ENCODE measurements around the gene GOLGA6L2. TPM values are rescaled to one million over a fixed set of nuclear protein-coding genes. Genes with fewer than 3 reads are reported as not detected.

Gene GOLGA6L2
- total RNA-seq, 1 donor from 2014 or later: not detected

DNA sequence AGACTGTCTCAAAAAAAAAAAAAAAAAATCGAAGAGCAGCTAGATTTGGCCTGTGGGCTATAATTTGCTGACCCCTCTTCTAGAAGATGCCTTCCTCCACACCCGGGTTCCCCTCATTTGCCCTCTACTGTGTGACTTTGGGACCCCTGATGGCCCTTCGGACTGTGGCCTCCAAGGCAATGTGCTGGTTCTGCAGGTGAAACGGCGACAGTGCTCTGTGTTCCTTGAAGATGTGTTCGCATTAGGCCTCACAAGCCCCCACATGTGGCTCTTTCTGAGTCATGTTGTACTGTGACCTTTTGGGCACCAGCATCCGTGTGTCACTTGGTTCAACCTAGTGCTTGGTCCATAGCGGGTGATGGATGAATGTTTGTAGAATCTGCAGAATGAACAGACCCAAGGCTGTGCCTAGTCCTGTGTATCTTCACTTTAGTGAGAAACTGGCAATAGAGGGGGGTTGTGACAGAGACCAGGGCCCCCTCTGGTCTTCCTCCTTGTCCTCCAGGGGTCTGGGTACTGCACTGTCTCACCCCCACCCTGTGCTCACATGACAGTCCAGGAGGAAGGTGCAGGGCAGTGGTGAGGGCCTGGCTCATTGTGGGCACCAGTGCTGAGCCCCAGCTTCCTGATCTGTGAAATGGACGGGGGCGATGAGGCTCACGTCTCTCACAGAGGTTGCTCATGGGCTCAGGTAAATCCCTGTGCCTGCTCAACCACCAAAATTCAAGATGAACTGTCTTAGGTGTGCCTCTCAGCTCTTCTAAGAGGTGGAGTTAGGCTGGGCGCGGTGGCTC lies 22.7 kb downstream of the GOLGA6L2 start:
- H3K9me3 Mint-ChIP-seq: no peaks in the 10 kb centered on the region
- no peaks in the 10 kb centered on the region for H3K4me1 Mint-ChIP-seq
- DNase-seq (ENCODE audit: low spot score in 2 of 2, unreplicated experiment in 2 of 2): no peak
- no peak overlapping the region for H3K4me3 Mint-ChIP-seq
- H3K27me3 Mint-ChIP-seq (ENCODE audit: low read depth): no peaks in the 10 kb centered on the region
- no peaks in the 10 kb centered on the region for H3K36me3 Mint-ChIP-seq
- H3K27ac Mint-ChIP-seq: no peak overlapping the region
- TF ChIP-seq, protein P1, sequence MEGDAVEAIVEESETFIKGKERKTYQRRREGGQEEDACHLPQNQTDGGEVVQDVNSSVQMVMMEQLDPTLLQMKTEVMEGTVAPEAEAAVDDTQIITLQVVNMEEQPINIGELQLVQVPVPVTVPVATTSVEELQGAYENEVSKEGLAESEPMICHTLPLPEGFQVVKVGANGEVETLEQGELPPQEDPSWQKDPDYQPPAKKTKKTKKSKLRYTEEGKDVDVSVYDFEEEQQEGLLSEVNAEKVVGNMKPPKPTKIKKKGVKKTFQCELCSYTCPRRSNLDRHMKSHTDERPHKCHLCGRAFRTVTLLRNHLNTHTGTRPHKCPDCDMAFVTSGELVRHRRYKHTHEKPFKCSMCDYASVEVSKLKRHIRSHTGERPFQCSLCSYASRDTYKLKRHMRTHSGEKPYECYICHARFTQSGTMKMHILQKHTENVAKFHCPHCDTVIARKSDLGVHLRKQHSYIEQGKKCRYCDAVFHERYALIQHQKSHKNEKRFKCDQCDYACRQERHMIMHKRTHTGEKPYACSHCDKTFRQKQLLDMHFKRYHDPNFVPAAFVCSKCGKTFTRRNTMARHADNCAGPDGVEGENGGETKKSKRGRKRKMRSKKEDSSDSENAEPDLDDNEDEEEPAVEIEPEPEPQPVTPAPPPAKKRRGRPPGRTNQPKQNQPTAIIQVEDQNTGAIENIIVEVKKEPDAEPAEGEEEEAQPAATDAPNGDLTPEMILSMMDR (IDR thresholded peaks at IDR 0.05; ENCODE audit: unreplicated experiment): no peak

- no peak for DNase-seq (ENCODE audit: low spot score in 2 of 2, unreplicated experiment in 2 of 2)
- H3K27ac Mint-ChIP-seq: no peak overlapping the region
- no peak overlapping the region for H3K4me3 Mint-ChIP-seq
- no peaks in the 10 kb centered on the region for H3K36me3 Mint-ChIP-seq
- TF ChIP-seq, protein P1 (IDR thresholded peaks at IDR 0.05; ENCODE audit: unreplicated experiment): no peak
- no peaks in the 10 kb centered on the region for H3K9me3 Mint-ChIP-seq
- no peaks in the 10 kb centered on the region for H3K4me1 Mint-ChIP-seq
- H3K27me3 Mint-ChIP-seq (ENCODE audit: low read depth): no peaks in the 10 kb centered on the region
These were observed 23.9 kb downstream of the GOLGA6L2 start for GRCh38 chr15:23422946-23423708.

- H3K27ac Mint-ChIP-seq: no peak overlapping the region
- DNase-seq (ENCODE audit: low spot score in 2 of 2, unreplicated experiment in 2 of 2): no peak
- no peaks in the 10 kb centered on the region for H3K4me1 Mint-ChIP-seq
- no peak overlapping the region for H3K4me3 Mint-ChIP-seq
- peaks cover 1% of the 10 kb centered on the region for H3K9me3 Mint-ChIP-seq
- TF ChIP-seq, protein P1 (IDR thresholded peaks at IDR 0.05; ENCODE audit: unreplicated experiment): no peak
- no peaks in the 10 kb centered on the region for H3K36me3 Mint-ChIP-seq
- no peaks in the 10 kb centered on the region for H3K27me3 Mint-ChIP-seq (ENCODE audit: low read depth)
These were observed 24.7 kb downstream of the GOLGA6L2 start for GRCh38 chr15:23422099-23422945.

- TF ChIP-seq, protein P1 (IDR thresholded peaks at IDR 0.05; ENCODE audit: unreplicated experiment): no peak
- no peak for DNase-seq (ENCODE audit: low spot score in 2 of 2, unreplicated experiment in 2 of 2)
- Mint-ChIP-seq H3K9me3 (peaks cover 4% of the 10 kb centered on the region), H3K27me3 (ENCODE audit: low read depth) (no peaks in the 10 kb centered on the region), H3K4me1 (no peaks in the 10 kb centered on the region), H3K4me3 (no peak overlapping the region), H3K36me3 (no peaks in the 10 kb centered on the region), H3K27ac (no peak overlapping the region)
These were observed 26.1 kb downstream of the GOLGA6L2 start for GRCh38 chr15:23420806-23421575.
